WTC11 (cell line): ENCODE data around the gene PDZD8.

ENCODE experiments used
- CREB1 ChIP-seq: sonication (generic); formaldehyde crosslinking; IDR thresholded peaks from 2 replicates; pipeline ENCODE4 v1.8.0; 2023; ENCODE audit warnings: mild to moderate bottlenecking, missing genetic modification reagents
- NR2C2 ChIP-seq: sonication (generic); formaldehyde crosslinking; IDR thresholded peaks from 2 replicates; pipeline ENCODE4 v1.8.0; 2022; ENCODE audit warnings: mild to moderate bottlenecking, missing genetic modification reagents
- TCF7 ChIP-seq: sonication (generic); formaldehyde crosslinking; IDR thresholded peaks from 2 replicates; pipeline ENCODE4 v1.8.0; 2022; ENCODE audit warnings: mild to moderate bottlenecking, low read depth, missing genetic modification reagents, moderate library complexity
- TF ChIP-seq, protein P1 (sequence below): sonication (generic); formaldehyde crosslinking; IDR thresholded peaks from 2 replicates; pipeline ENCODE4 v1.8.1; 2023; ENCODE audit warnings: mild to moderate bottlenecking, moderate library complexity, missing genetic modification reagents
- TF ChIP-seq, protein P2 (sequence below): sonication (generic); formaldehyde crosslinking; IDR thresholded peaks from 2 replicates; pipeline ENCODE4 v1.8.0; 2022; ENCODE audit warnings: mild to moderate bottlenecking, missing genetic modification reagents
- TF ChIP-seq, protein P3 (sequence below): fragments of 200-600 bp; IDR thresholded peaks from 2 replicates; pipeline ENCODE4 v1.8.0; 2022; ENCODE audit warnings: antibody characterized with exemption
- TF ChIP-seq, protein P4 (sequence below): sonication (generic); formaldehyde crosslinking; IDR thresholded peaks from 2 replicates; pipeline ENCODE4 v1.8.1; 2023; ENCODE audit warnings: mild to moderate bottlenecking, missing genetic modification reagents, moderate library complexity
- TF ChIP-seq, protein P5 (sequence below): sonication (generic); formaldehyde crosslinking; IDR thresholded peaks from 2 replicates; pipeline ENCODE4 v1.8.1; 2023; ENCODE audit warnings: mild to moderate bottlenecking, missing genetic modification reagents, moderate library complexity

DNA sequence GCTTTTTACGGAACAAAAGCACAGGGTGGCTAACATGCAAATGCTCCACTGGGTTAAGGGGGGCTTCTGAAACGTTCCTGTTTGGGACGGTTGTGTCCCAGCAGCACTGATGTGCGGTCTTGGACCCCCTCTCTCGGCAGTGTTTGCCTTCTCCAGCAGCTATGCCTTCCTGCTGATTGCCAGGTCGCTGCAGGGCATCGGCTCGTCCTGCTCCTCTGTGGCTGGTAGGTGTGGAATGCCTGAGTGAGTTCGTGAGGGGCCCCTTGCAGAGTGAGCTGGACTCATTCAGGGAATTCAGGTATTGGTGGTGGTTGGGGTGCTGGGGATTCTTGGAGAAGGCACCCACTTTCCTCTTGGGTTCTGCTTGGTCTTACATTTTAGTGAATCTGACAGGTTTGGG lies 121.3 kb downstream of the PDZD8 start:
- TF ChIP-seq, protein P1, sequence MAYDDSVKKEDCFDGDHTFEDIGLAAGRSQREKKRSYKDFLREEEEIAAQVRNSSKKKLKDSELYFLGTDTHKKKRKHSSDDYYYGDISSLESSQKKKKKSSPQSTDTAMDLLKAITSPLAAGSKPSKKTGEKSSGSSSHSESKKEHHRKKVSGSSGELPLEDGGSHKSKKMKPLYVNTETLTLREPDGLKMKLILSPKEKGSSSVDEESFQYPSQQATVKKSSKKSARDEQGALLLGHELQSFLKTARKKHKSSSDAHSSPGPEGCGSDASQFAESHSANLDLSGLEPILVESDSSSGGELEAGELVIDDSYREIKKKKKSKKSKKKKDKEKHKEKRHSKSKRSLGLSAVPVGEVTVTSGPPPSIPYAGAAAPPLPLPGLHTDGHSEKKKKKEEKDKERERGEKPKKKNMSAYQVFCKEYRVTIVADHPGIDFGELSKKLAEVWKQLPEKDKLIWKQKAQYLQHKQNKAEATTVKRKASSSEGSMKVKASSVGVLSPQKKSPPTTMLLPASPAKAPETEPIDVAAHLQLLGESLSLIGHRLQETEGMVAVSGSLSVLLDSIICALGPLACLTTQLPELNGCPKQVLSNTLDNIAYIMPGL (CRISPR knock-in tag): no peak
- TF ChIP-seq NR2C2 (CRISPR knock-in tag) (no peak), TCF7 (CRISPR knock-in tag) (no peak), CREB1 (no peak)
- TF ChIP-seq, protein P2, sequence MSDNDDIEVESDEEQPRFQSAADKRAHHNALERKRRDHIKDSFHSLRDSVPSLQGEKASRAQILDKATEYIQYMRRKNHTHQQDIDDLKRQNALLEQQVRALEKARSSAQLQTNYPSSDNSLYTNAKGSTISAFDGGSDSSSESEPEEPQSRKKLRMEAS (CRISPR knock-in tag): no peak
- TF ChIP-seq, protein P3, sequence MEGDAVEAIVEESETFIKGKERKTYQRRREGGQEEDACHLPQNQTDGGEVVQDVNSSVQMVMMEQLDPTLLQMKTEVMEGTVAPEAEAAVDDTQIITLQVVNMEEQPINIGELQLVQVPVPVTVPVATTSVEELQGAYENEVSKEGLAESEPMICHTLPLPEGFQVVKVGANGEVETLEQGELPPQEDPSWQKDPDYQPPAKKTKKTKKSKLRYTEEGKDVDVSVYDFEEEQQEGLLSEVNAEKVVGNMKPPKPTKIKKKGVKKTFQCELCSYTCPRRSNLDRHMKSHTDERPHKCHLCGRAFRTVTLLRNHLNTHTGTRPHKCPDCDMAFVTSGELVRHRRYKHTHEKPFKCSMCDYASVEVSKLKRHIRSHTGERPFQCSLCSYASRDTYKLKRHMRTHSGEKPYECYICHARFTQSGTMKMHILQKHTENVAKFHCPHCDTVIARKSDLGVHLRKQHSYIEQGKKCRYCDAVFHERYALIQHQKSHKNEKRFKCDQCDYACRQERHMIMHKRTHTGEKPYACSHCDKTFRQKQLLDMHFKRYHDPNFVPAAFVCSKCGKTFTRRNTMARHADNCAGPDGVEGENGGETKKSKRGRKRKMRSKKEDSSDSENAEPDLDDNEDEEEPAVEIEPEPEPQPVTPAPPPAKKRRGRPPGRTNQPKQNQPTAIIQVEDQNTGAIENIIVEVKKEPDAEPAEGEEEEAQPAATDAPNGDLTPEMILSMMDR: no peak
- TF ChIP-seq, protein P4, sequence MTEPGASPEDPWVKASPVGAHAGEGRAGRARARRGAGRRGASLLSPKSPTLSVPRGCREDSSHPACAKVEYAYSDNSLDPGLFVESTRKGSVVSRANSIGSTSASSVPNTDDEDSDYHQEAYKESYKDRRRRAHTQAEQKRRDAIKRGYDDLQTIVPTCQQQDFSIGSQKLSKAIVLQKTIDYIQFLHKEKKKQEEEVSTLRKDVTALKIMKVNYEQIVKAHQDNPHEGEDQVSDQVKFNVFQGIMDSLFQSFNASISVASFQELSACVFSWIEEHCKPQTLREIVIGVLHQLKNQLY (CRISPR knock-in tag): no peak
- TF ChIP-seq, protein P5, sequence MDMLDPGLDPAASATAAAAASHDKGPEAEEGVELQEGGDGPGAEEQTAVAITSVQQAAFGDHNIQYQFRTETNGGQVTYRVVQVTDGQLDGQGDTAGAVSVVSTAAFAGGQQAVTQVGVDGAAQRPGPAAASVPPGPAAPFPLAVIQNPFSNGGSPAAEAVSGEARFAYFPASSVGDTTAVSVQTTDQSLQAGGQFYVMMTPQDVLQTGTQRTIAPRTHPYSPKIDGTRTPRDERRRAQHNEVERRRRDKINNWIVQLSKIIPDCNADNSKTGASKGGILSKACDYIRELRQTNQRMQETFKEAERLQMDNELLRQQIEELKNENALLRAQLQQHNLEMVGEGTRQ (CRISPR knock-in tag): no peak
